Hepatocyte (in vitro differentiated cells): ENCODE data around the gene KRT7. TPM values are rescaled to one million over a fixed set of nuclear protein-coding genes. Genes with fewer than 3 reads are reported as not detected.
A peak's percentile ranks its signal among the peaks of the same experiment; 100 is the strongest.

Experiments
- DNase-seq: peaks from one replicate; pipeline ENCODE4 v3.0.0-alpha.2; 2016; ENCODE audit warnings: low spot score
- H2AFZ ChIP-seq: fragments of 200-600 bp; sonication (generic); 2 replicates; pipeline ENCODE4 v1.6.0; 2016; ENCODE audit warnings: antibody characterized with exemption, mild to moderate bottlenecking
- H3K27ac ChIP-seq: fragments of 200-600 bp; sonication (generic); 2 replicates; pipeline ENCODE4 v1.5.1; 2016; ENCODE audit warnings: mild to moderate bottlenecking
- H3K27me3 ChIP-seq: fragments of 200-600 bp; sonication (generic); 2 replicates; pipeline ENCODE4 v1.6.1; 2016
- H3K36me3 ChIP-seq: fragments of 200-600 bp; sonication (generic); replicated peaks from 2 replicates; pipeline ENCODE4 v1.5.1; 2016; ENCODE audit warnings: low read depth; ENCODE audit not compliant: insufficient read depth
- H3K4me1 ChIP-seq: fragments of 200-600 bp; sonication (generic); 2 replicates; pipeline ENCODE4 v1.5.1; 2016; ENCODE audit warnings: mild to moderate bottlenecking, moderate library complexity; ENCODE audit not compliant: insufficient read depth
- H3K4me2 ChIP-seq: fragments of 200-600 bp; sonication (generic); 2 replicates; pipeline ENCODE4 v1.6.0; 2016
- H3K4me3 ChIP-seq: fragments of 200-600 bp; sonication (generic); 2 replicates; pipeline ENCODE4 v1.5.1; 2016; ENCODE audit warnings: mild to moderate bottlenecking
- H3K79me2 ChIP-seq: fragments of 200-600 bp; sonication (generic); 2 replicates; pipeline ENCODE4 v1.6.0; 2017; ENCODE audit warnings: mild to moderate bottlenecking
- H3K9me2 ChIP-seq: fragments of 200-600 bp; sonication (generic); replicated peaks from 2 replicates; pipeline ENCODE4 v1.6.0; 2017; ENCODE audit warnings: mild to moderate bottlenecking; ENCODE audit not compliant: insufficient read depth
- H3K9me3 ChIP-seq: fragments of 200-600 bp; sonication (generic); 2 replicates; pipeline ENCODE4 v1.5.1; 2016; ENCODE audit warnings: low read depth, mild to moderate bottlenecking
- H4K20me1 ChIP-seq: fragments of 200-600 bp; sonication (generic); 2 replicates; pipeline ENCODE4 v1.6.0; 2016; ENCODE audit warnings: mild to moderate bottlenecking; ENCODE audit not compliant: insufficient read depth, poor library complexity, severe bottlenecking
- CTCF ChIP-seq: fragments of 200-600 bp; sonication (generic); IDR thresholded peaks from 2 replicates; pipeline ENCODE4 v1.5.1; 2016; ENCODE audit warnings: antibody characterized with exemption, mild to moderate bottlenecking; ENCODE audit not compliant: poor library complexity
- EZH2 ChIP-seq: fragments of 200-600 bp; sonication (generic); IDR thresholded peaks from 2 replicates; pipeline ENCODE4 v1.6.1; 2016; ENCODE audit warnings: antibody characterized with exemption, mild to moderate bottlenecking, borderline replicate concordance
- EZH2phosphoT487 ChIP-seq: fragments of 200-600 bp; sonication (generic); IDR thresholded peaks from one replicate; pipeline ENCODE4 v1.6.1; 2018; ENCODE audit warnings: antibody characterized with exemption, mild to moderate bottlenecking, low read depth, moderate library complexity; ENCODE audit not compliant: unreplicated experiment, severe bottlenecking
- WGBS: methylation state at CpG from one replicate; pipeline ENCODE4 v1.1.6; 2016; ENCODE audit warnings: low lambda C conversion rate; ENCODE audit errors: missing lambda C conversion rate; 5-methylcytosine and 5-hydroxymethylcytosine counted together
- polyA plus RNA-seq: library from polyadenylated mRNA; unstranded; fragments of >200 nt; fragmentation: Nextera tagmentation; extraction: Ambion mirVana; gene quantifications from 2 replicates; pipeline ENCODE4 v1.2.1, GENCODE V29; 2016
- total RNA-seq: library from RNA; depleted of rRNA; stranded (reverse); fragments of >200 nt; gene quantifications from 2 replicates; pipeline ENCODE4 v1.2.3, GENCODE V29; 2014

KRT7 gene
- total and polyA plus RNA-seq, 2 experiments from 2014 or later: 27.1 to 33.3 TPM

- H3K4me2 ChIP-seq: no peak overlapping the region
These were observed 17.4 kb upstream of the KRT7 start for GRCh38 chr12:52215587-52216031.

GRCh38 chr12:52216100-52216499 lies 16.9 kb upstream of the KRT7 start:
- no peak overlapping the region for H3K4me3 ChIP-seq
- DNase-seq: no peak
- no peak overlapping the region for H2AFZ ChIP-seq
- H3K9me3 ChIP-seq: no peaks in the 10 kb centered on the region
- no peaks in the 10 kb centered on the region for H3K9me2 ChIP-seq
- no peaks in the 10 kb centered on the region for H3K36me3 ChIP-seq
- H3K4me2 ChIP-seq: no peak overlapping the region
- H3K79me2 ChIP-seq: no peaks in the 10 kb centered on the region
- no peaks in the 10 kb centered on the region for H4K20me1 ChIP-seq
- H3K4me1 ChIP-seq: peaks cover 8% of the 10 kb centered on the region
- WGBS: 58% methylated on average over 4 of the region's 4 CpGs
- peak overlapping the region; percentile 40 for H3K27ac ChIP-seq
- H3K27me3 ChIP-seq: no peaks in the 10 kb centered on the region
- no peak for TF ChIP-seq EZH2
- no peak for TF ChIP-seq CTCF
- no peak for TF ChIP-seq EZH2phosphoT487

More at GRCh38 chr12:52215587-52216031, 17.4 kb upstream of the KRT7 start:
- no peaks in the 10 kb centered on the region for H3K36me3 ChIP-seq
- no peak for TF ChIP-seq CTCF
- no peak for TF ChIP-seq EZH2phosphoT487
- no peak for TF ChIP-seq EZH2
- H3K27me3 ChIP-seq: no peaks in the 10 kb centered on the region
- no peaks in the 10 kb centered on the region for H3K9me2 ChIP-seq
- H3K4me3 ChIP-seq: no peak overlapping the region
- no peak overlapping the region for H2AFZ ChIP-seq
- WGBS: 12% methylated on average over 7 of the region's 7 CpGs
- H3K27ac ChIP-seq: peak overlapping the region; percentile 40
- peak; percentile 81 for DNase-seq
- no peaks in the 10 kb centered on the region for H4K20me1 ChIP-seq
- no peaks in the 10 kb centered on the region for H3K79me2 ChIP-seq
- peaks cover 8% of the 10 kb centered on the region for H3K4me1 ChIP-seq
- no peaks in the 10 kb centered on the region for H3K9me3 ChIP-seq

DNA sequence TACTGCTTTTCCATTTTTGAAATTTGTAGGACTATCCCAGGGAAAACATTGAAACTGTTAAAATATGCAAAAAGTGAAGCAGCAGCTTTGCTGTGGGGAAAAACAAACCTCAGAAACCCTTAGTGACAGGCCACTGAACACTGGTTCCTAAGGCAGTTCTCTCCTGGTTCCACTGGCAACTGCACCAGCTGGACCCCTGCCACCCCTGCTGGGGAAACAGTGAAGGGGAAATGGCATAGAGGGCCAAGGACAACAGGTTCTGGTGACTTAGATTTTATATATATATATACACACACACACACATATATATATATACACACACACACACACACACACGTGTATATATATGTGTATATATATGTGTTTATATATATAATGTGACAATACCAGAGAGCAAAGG lies 16.2 kb upstream of the KRT7 start:
- Histone ChIP-seq H3K4me2 (no peak overlapping the region), H4K20me1 (no peaks in the 10 kb centered on the region), H3K4me1 (peaks cover 11% of the 10 kb centered on the region), H3K36me3 (no peaks in the 10 kb centered on the region), H3K79me2 (no peaks in the 10 kb centered on the region), H2AFZ (no peak overlapping the region), H3K27me3 (no peaks in the 10 kb centered on the region), H3K9me3 (no peaks in the 10 kb centered on the region), H3K27ac (no peak overlapping the region), H3K4me3 (no peak overlapping the region), H3K9me2 (no peaks in the 10 kb centered on the region)
- WGBS: 75% methylated on average over 1 of the region's 1 CpG
- TF ChIP-seq EZH2: no peak
- no peak for DNase-seq

DNA sequence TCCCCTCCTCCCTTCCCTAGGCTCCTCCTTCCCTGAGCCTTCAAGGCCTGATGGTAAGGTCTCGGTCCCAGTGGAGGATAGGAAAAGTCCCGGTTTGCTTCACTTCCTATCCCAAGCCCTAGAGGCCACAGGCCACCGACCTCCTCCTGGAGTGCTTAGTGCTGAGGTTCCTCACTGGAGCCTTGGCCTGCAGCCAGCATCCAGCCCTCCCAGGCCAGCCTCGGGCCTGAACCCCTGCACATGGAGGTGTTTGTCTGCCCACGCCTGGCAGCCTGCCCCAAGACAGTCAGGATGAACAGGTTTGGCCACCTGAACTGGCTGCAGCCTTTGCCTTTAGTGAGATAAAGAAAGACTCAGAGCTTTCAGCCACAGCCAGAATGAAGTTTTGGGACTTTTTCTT lies 15.8 kb upstream of the KRT7 start:
- peak; percentile 54 for DNase-seq
- no peaks in the 10 kb centered on the region for H3K79me2 ChIP-seq
- H3K9me3 ChIP-seq: no peaks in the 10 kb centered on the region
- no peak for TF ChIP-seq CTCF
- TF ChIP-seq EZH2phosphoT487: no peak
- TF ChIP-seq EZH2: no peak
- H3K4me3 ChIP-seq: no peak overlapping the region
- H3K9me2 ChIP-seq: no peaks in the 10 kb centered on the region
- no peaks in the 10 kb centered on the region for H3K36me3 ChIP-seq
- H4K20me1 ChIP-seq: no peaks in the 10 kb centered on the region
- H2AFZ ChIP-seq: no peak overlapping the region
- H3K4me1 ChIP-seq: peaks cover 12% of the 10 kb centered on the region
- WGBS: 30% methylated on average over 5 of the region's 5 CpGs
- no peak overlapping the region for H3K4me2 ChIP-seq
- no peak overlapping the region for H3K27ac ChIP-seq
- H3K27me3 ChIP-seq: no peaks in the 10 kb centered on the region
